Inflammatory macrophage (primary cell): ENCODE measurements around the gene RAD23B.
"Not testable (repeated sequence)": the region's sequence is repeated elsewhere in the genome, so short reads cannot be mapped to it uniquely, and the experiment has no call there.

ENCODE experiments used
- DNase-seq, 2 donors: peaks; one replicate each; pipeline ENCODE4 v3.0.0-alpha.2; 2020 to 2022
- total RNA-seq, 18 experiments: gene quantifications; one replicate each; lab custom pipeline; 2026; ENCODE audit warnings: mixed read lengths in 6 of 18, inconsistent platforms in 2 of 18; lab: John Stamatoyannopoulos, UW

RAD23B gene
- total RNA-seq, result 110 to 259 (median 205) reads per million in 18 experiments

DNA sequence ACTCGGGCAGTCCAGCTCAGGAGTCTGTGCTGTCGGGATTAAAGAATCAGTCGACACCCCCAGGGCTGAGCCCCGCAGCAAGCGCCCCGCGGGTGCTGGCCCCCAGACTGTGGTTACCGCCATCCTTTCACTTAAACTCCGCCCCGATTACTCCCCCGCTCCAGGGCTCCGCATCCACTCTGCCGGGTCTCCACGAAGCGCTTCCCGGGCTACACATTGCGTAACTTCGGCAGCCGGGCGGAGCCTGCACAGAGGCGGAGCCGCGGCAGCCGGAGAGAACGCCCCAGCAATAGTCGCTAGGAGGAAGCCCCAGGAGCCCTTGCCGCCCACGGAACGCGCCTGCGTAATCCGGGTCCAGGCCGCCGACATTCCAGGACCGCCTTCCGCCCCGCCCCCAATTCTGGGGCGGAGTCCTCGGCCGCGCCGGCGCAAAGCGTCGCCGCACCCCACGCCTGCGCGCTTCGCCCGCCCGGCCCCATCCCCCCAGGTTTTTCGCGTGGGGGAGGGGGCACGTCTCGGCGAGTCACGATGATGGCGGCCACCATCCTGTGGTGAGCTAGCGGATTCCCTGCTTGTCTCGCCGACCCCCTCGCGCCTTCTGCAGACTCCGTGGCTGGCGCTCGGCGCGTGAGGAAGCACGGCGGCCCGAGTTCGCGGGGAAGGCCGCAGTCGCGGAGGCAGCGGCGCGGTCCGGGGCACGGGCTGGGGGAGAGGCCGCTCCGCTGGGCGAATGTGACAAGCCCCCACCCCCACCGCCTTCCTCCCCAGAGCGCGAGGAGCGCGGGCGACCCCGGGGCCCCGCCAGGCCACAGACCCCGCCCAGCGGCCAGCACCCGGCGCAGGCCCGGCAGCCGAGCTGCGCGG, at the start of gene RAD23B:
Gene RAD23B, plus strand, starts transcription at position 521 of the 864 bp plus-strand sequence. CDS start 351 bp downstream, outside the sequence.
- peak; percentile 99 to 100 for DNase-seq

- no peak for DNase-seq
Measured at GRCh38 chr9:107235765-107236442, 47.2 kb upstream of the RAD23B start.

DNA sequence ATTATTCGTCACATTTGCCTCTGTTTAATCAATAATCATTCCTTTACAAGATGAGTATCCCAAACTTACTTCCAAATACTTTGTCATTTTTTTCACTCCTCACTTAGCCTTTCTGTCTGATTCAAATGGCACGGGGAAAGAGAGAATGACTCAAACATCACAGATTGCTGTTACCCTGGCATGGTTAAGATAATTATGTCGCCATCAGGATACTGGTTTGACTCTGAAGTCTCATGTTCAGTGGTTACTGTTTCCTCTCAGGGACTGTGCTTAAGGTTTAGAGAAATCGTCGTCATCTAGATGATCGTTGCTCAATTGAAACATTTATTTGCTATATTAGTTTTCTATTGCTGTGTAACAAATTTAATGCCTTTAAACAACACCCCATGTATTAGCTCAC, 45.2 kb upstream of the RAD23B start:
- DNase-seq, result peak; percentile 30 to 51

GRCh38 chr9:107239474-107239873, 43.6 kb upstream of the RAD23B start:
- DNase-seq, result peak in 1 of 2 donors; percentile 21

GRCh38 chr9:107240260-107240659, 42.8 kb upstream of the RAD23B start:
- DNase-seq, result no peak

DNA sequence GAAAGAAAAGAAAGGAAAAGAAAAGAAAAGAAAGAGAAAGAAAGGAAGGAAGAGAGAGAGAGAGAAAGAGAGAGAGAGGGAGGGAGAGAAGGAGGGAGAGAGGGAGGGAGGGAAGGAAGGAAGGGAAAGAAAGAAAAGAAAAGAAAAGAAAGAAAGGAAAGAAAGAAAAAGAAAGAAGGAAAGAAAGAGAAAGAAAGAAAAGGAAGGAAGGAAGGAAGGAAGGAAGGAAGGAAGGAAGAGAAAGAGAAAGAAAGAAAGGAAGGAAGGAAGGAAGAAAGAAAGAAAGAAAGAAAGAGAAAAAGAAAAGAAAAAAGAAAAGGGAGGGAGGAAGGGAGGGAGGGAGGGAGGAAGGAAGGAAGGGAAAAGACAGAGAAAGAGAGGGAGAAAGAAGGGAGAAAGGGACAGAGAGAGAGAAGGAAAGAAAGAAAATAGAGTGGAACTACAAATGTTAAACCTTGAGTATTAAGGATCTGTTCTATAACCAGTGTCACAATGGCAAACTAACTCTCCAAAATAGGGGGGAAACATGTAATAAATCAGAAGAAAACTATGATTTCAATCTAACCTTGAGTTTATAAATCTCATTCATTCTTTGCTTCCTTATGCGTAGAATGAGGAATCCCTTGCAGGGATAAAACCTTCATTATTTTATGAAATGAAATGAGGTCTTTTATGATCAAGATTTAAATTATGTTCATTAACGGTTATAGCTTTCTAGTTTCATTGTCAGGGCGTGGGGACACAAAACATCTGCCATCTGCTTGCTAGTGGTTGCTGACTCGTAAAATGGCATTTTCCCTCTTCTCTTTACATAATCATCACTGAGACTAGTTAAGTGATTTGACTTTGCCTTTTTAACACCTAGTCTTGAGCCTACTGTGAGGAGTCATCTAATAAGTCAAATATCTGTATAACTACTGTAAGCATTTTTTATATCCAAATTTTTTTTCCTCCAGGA, 40.7 kb upstream of the RAD23B start:
- no peak for DNase-seq

DNA sequence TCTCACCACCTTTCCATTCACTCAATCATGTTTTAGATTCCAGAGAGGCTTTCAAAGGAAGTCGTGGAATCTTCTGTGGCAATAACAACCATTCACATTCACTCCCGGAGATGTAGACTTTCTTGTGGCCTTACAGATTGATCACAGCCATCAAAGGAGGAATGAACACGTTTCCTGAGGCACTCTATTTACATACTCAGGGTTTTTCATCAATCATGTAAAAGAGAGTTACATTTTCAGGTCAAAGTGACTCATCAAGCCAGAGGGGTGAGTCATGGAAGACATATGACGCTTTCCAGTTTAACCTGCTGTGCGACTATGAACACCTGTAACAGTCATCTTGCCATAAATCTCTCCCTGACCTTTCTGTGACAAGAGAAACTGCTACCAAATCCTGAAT, 39.3 kb upstream of the RAD23B start:
- no peak for DNase-seq

- DNase-seq, result peak in 1 of 2 donors; percentile 24
Measured at GRCh38 chr9:107246259-107247254, 36.5 kb upstream of the RAD23B start.

- DNase-seq, result no peak
Measured at GRCh38 chr9:107248714-107249113, 34.4 kb upstream of the RAD23B start.

DNA sequence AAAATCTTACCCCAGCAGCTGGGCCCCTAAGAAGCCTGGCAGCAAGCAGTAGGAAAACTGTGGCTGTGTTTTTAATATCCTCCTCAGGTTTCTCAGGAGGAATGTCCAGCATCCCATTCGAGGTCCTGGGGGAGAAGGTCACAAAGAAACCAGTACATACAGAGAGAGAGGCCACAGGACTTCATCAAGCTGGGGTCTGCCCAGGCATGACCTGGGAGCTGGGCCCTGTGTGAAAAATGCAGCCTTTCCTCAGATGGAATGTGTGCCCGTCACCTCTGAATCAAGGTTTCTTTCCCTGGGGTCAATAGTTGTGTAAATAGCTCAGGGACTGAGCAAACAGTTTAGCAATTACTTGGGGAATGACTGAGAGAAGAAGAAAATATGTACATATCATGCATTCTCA, 33.9 kb upstream of the RAD23B start:
- no peak for DNase-seq

- DNase-seq, result no peak
Measured at GRCh38 chr9:107249665-107250285, 33.3 kb upstream of the RAD23B start.

DNA sequence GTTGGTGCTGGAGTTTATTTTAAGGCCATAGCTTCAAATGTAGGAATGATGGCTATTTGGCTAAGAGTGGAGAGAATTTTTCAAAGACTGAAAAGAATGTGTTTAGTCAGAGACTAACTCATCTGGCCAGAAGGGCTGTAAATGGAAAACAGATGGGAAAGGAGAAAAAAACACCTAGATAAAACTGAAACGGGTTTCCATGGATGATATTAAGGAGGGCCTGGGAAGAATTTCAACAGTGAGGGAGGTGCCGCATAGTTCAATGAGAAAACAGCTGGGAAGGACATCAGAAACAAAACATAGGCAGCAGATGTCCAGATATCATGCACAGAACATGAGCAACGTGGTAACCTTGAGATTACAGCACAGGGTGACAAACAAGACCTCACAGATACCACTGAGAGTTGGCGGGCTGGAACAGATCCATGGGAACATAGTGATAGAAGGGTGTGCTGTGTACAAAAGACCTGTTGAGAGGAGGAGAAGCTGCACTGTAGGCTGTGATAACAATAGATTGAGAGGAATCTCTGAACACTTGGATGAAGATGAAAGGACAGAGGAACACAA, 31.2 kb upstream of the RAD23B start:
- no peak for DNase-seq

DNA sequence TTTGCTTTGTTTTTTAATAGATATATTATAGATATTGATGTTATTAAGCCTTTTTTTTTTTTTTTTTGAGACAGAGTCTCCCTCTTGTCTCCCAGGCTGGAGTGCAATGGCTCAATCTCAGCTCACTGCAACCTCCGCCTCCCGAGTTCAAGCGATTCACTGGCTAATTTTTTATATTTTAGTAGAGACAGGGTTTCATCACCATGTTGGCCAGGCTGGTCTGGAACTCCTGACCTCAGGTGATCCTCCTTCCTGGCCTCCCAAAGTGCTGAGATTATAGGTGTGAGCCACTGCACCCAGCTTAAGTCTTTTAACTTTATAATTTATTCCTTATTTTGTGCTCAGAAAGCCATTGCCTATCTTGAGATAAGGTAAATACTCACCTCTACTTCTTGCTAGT, 24.2 kb upstream of the RAD23B start:
- no peak for DNase-seq

DNA sequence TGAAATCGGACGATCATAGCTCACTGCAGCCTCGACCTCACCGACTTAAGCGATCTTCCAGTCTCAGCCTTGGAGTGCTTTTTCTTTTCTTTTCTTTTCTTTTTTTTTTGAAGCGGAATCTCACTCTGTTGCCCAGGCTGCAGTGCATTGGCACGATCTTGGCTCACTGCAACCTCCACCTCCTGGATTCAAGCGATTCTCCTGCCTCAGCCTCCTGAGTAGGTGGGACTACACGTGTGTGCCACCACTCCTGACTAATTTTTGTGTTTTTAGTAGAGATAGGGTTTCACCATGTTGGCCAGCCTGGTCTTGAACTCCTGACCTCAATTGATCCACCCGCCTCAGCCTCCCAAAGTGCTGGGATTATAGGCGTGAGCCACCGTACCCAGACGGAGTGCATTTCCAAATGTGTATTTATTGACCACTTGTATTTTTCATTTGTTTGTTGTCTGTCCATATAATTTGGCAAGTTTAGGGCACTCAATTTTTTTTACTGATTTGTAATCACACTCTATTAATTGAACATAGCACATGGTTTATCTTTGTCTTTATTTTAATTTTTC, 23.2 kb upstream of the RAD23B start:
- not testable (repeated sequence) for DNase-seq

DNA sequence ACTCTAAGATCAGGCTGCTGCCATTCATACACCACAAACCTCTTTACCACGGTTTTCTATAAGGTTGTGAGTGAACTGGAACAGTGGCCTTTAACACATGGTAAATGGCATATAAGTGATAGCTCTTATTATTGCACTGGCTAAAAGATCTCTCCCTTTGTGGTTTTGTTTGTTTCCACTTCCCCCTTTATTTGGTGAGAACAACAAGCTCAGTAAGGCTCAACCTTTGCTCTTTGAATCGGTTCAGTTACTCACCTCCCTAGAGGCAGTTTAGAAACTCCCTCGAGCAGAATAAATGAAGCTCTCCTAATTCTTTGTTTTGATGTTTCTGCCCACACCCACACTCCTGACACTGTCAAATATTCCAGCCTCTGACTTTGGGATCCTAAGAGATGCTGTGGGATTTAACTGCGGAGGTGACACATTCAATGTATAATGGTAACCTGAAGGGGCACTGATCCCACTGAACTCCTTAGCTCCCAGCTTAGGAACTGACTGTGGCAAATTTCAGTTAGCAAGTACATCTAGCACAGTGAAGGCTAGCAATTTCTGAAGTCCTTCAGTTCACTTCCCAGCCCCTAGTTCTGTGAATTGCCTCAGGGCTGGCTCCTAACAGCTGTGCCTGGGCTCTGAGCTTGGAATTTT, 22.5 kb upstream of the RAD23B start:
- DNase-seq, result peak in 1 of 2 donors; percentile 11

DNA sequence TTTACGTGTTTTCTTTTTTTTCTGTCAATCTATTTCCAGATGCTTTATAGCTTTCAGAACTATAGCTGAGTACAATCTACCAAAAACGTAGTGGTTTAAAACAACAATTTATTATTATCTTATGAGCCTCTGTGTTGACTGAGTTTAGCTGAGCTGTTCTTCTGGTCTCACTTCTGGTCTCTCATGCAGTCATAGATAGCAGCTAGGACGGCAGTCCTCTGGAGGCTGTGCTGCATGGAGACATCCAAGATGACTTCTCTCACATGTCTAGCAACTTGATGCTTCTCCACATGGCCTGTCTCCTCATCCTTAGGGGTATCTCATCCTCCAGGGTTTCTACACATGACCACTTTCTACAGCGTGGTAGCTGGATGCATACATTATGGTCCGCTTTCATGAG, 22.0 kb upstream of the RAD23B start:
- DNase-seq, result no peak

GRCh38 chr9:107263289-107263688, 19.8 kb upstream of the RAD23B start:
- DNase-seq, result no peak

- DNase-seq, result no peak
Measured at GRCh38 chr9:107266624-107267368, 16.3 kb upstream of the RAD23B start.

DNA sequence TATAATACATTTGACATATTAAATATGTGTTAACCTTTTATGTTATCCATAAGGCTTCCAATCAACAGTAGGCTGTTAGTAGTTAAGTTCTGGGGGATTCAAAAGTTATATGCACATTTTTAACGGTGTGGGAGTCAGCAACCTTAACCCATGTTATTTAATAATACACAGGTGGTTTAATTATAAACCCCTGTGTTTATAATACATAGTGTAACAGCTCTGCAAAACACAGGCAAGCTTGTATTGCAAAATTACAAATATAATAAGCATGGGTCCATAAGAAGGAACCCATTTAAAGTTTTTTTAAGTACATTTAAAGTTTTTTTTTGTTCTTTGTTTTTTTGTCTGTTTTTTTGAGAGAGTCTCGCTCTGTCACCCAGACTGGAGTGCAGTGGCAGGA, 14.5 kb upstream of the RAD23B start:
- no peak for DNase-seq
